Measurements from ENCODE around the gene FAM107B. TPM values are rescaled to one million over a fixed set of nuclear protein-coding genes. Genes with fewer than 3 reads are reported as not detected.

FAM107B gene
- polyA plus RNA-seq, 1 donor, result 44.0 TPM

- 89% methylated on average over 6 of the region's 6 CpGs for WGBS (ENCODE audit: insufficient coverage, low lambda C conversion rate)
- Histone ChIP-seq H3K9me3 (ENCODE audit: control insufficient read depth, low read depth, low read length) (no peaks in the 10 kb centered on the region), H3K4me3 (ENCODE audit: low read length) (no peak overlapping the region), H3K27me3 (ENCODE audit: control insufficient read depth, insufficient read depth, low read length) (no peaks in the 10 kb centered on the region), H3K36me3 (ENCODE audit: control insufficient read depth, insufficient read depth, low read length) (no peaks in the 10 kb centered on the region), H3K27ac (ENCODE audit: low read length) (no peak overlapping the region), H3K4me1 (ENCODE audit: control insufficient read depth, insufficient read depth, low read length) (no peaks in the 10 kb centered on the region)
- DNase-seq, result no peak
Measured at GRCh38 chr10:14683256-14683655, 91.4 kb downstream of the FAM107B start.

GRCh38 chr10:14681802-14682201, 92.9 kb downstream of the FAM107B start:
- DNase-seq, result no peak
- WGBS (ENCODE audit: insufficient coverage, low lambda C conversion rate), result no CpG with 5 or more reads among the region's 7 CpGs

GRCh38 chr10:14681305-14681704, 93.4 kb downstream of the FAM107B start:
- no CpG with 5 or more reads among the region's 5 CpGs for WGBS (ENCODE audit: insufficient coverage, low lambda C conversion rate)
- H3K27me3 ChIP-seq (ENCODE audit: control insufficient read depth, insufficient read depth, low read length), result no peaks in the 10 kb centered on the region
- H3K4me1 ChIP-seq (ENCODE audit: control insufficient read depth, insufficient read depth, low read length), result no peaks in the 10 kb centered on the region
- no peak overlapping the region for H3K27ac ChIP-seq (ENCODE audit: low read length)
- H3K4me3 ChIP-seq (ENCODE audit: low read length), result no peak overlapping the region
- H3K36me3 ChIP-seq (ENCODE audit: control insufficient read depth, insufficient read depth, low read length), result no peaks in the 10 kb centered on the region
- DNase-seq, result no peak
- H3K9me3 ChIP-seq (ENCODE audit: control insufficient read depth, low read depth, low read length), result no peaks in the 10 kb centered on the region

More at GRCh38 chr10:14681802-14682201, 92.9 kb downstream of the FAM107B start:
- no peaks in the 10 kb centered on the region for H3K9me3 ChIP-seq (ENCODE audit: control insufficient read depth, low read depth, low read length)
- H3K27ac ChIP-seq (ENCODE audit: low read length), result no peak overlapping the region
- H3K4me1 ChIP-seq (ENCODE audit: control insufficient read depth, insufficient read depth, low read length), result no peaks in the 10 kb centered on the region
- no peaks in the 10 kb centered on the region for H3K27me3 ChIP-seq (ENCODE audit: control insufficient read depth, insufficient read depth, low read length)
- H3K36me3 ChIP-seq (ENCODE audit: control insufficient read depth, insufficient read depth, low read length), result no peaks in the 10 kb centered on the region
- H3K4me3 ChIP-seq (ENCODE audit: low read length), result no peak overlapping the region

GRCh38 chr10:14678637-14679036, 96.1 kb downstream of the FAM107B start:
- H3K9me3 ChIP-seq (ENCODE audit: control insufficient read depth, low read depth, low read length), result no peaks in the 10 kb centered on the region
- H3K4me3 ChIP-seq (ENCODE audit: low read length), result no peak overlapping the region
- H3K27me3 ChIP-seq (ENCODE audit: control insufficient read depth, insufficient read depth, low read length), result no peaks in the 10 kb centered on the region
- H3K4me1 ChIP-seq (ENCODE audit: control insufficient read depth, insufficient read depth, low read length), result peaks cover 8% of the 10 kb centered on the region
- no peak overlapping the region for H3K27ac ChIP-seq (ENCODE audit: low read length)
- DNase-seq, result no peak
- no peaks in the 10 kb centered on the region for H3K36me3 ChIP-seq (ENCODE audit: control insufficient read depth, insufficient read depth, low read length)
- WGBS (ENCODE audit: insufficient coverage, low lambda C conversion rate), result no CpG with 5 or more reads among the region's 3 CpGs

- no CpG with 5 or more reads among the region's 3 CpGs for WGBS (ENCODE audit: insufficient coverage, low lambda C conversion rate)
- no peak for DNase-seq
- no peak overlapping the region for H3K27ac ChIP-seq (ENCODE audit: low read length)
- H3K27me3 ChIP-seq (ENCODE audit: control insufficient read depth, insufficient read depth, low read length), result no peaks in the 10 kb centered on the region
- H3K4me1 ChIP-seq (ENCODE audit: control insufficient read depth, insufficient read depth, low read length), result peaks cover 18% of the 10 kb centered on the region
- no peaks in the 10 kb centered on the region for H3K9me3 ChIP-seq (ENCODE audit: control insufficient read depth, low read depth, low read length)
- no peaks in the 10 kb centered on the region for H3K36me3 ChIP-seq (ENCODE audit: control insufficient read depth, insufficient read depth, low read length)
- no peak overlapping the region for H3K4me3 ChIP-seq (ENCODE audit: low read length)
Measured at GRCh38 chr10:14676732-14677131, 98.0 kb downstream of the FAM107B start.

GRCh38 chr10:14674376-14675050, 100.2 kb downstream of the FAM107B start:
- Histone ChIP-seq H3K36me3 (ENCODE audit: control insufficient read depth, insufficient read depth, low read length) (no peaks in the 10 kb centered on the region), H3K4me3 (ENCODE audit: low read length) (peak overlapping the region; percentile 16), H3K9me3 (ENCODE audit: control insufficient read depth, low read depth, low read length) (no peaks in the 10 kb centered on the region), H3K27ac (ENCODE audit: low read length) (peak overlapping the region; percentile 33), H3K27me3 (ENCODE audit: control insufficient read depth, insufficient read depth, low read length) (no peaks in the 10 kb centered on the region), H3K4me1 (ENCODE audit: control insufficient read depth, insufficient read depth, low read length) (peaks cover 31% of the 10 kb centered on the region)
- no CpG with 5 or more reads among the region's 8 CpGs for WGBS (ENCODE audit: insufficient coverage, low lambda C conversion rate)
- DNase-seq, result peak; percentile 74 to 88

GRCh38 chr10:14673189-14673861, 101.4 kb downstream of the FAM107B start:
- WGBS (ENCODE audit: insufficient coverage, low lambda C conversion rate), result 79% methylated on average over 5 of the region's 9 CpGs
- no peaks in the 10 kb centered on the region for H3K9me3 ChIP-seq (ENCODE audit: control insufficient read depth, low read depth, low read length)
- H3K27me3 ChIP-seq (ENCODE audit: control insufficient read depth, insufficient read depth, low read length), result no peaks in the 10 kb centered on the region
- no peak overlapping the region for H3K4me3 ChIP-seq (ENCODE audit: low read length)
- DNase-seq, result peak in 1 of 2 donors; percentile 29
- no peaks in the 10 kb centered on the region for H3K36me3 ChIP-seq (ENCODE audit: control insufficient read depth, insufficient read depth, low read length)
- H3K4me1 ChIP-seq (ENCODE audit: control insufficient read depth, insufficient read depth, low read length), result peaks cover 31% of the 10 kb centered on the region
- no peak overlapping the region for H3K27ac ChIP-seq (ENCODE audit: low read length)

- H3K27ac ChIP-seq (ENCODE audit: low read length), result no peak overlapping the region
Measured at GRCh38 chr10:14671386-14671831, 103.3 kb downstream of the FAM107B start.

GRCh38 chr10:14670551-14671240, 104.0 kb downstream of the FAM107B start:
- Histone ChIP-seq H3K4me3 (ENCODE audit: low read length) (no peak overlapping the region), H3K27ac (ENCODE audit: low read length) (peak overlapping the region; percentile 13), H3K9me3 (ENCODE audit: control insufficient read depth, low read depth, low read length) (no peaks in the 10 kb centered on the region), H3K27me3 (ENCODE audit: control insufficient read depth, insufficient read depth, low read length) (no peaks in the 10 kb centered on the region), H3K36me3 (ENCODE audit: control insufficient read depth, insufficient read depth, low read length) (no peaks in the 10 kb centered on the region), H3K4me1 (ENCODE audit: control insufficient read depth, insufficient read depth, low read length) (peaks cover 31% of the 10 kb centered on the region)
- peak; percentile 39 to 65 for DNase-seq
- 20% methylated on average over 1 of the region's 8 CpGs for WGBS (ENCODE audit: insufficient coverage, low lambda C conversion rate)

More at GRCh38 chr10:14671386-14671831, 103.3 kb downstream of the FAM107B start:
- no peak for DNase-seq
- peaks cover 31% of the 10 kb centered on the region for H3K4me1 ChIP-seq (ENCODE audit: control insufficient read depth, insufficient read depth, low read length)
- no peaks in the 10 kb centered on the region for H3K36me3 ChIP-seq (ENCODE audit: control insufficient read depth, insufficient read depth, low read length)
- no peaks in the 10 kb centered on the region for H3K9me3 ChIP-seq (ENCODE audit: control insufficient read depth, low read depth, low read length)
- no CpG with 5 or more reads among the region's 6 CpGs for WGBS (ENCODE audit: insufficient coverage, low lambda C conversion rate)
- no peaks in the 10 kb centered on the region for H3K27me3 ChIP-seq (ENCODE audit: control insufficient read depth, insufficient read depth, low read length)
- H3K4me3 ChIP-seq (ENCODE audit: low read length), result no peak overlapping the region

GRCh38 chr10:14669576-14669975, 105.1 kb downstream of the FAM107B start:
- Histone ChIP-seq H3K36me3 (ENCODE audit: control insufficient read depth, insufficient read depth, low read length) (no peaks in the 10 kb centered on the region), H3K9me3 (ENCODE audit: control insufficient read depth, low read depth, low read length) (no peaks in the 10 kb centered on the region), H3K4me1 (ENCODE audit: control insufficient read depth, insufficient read depth, low read length) (peaks cover 28% of the 10 kb centered on the region), H3K27me3 (ENCODE audit: control insufficient read depth, insufficient read depth, low read length) (no peaks in the 10 kb centered on the region), H3K4me3 (ENCODE audit: low read length) (no peak overlapping the region), H3K27ac (ENCODE audit: low read length) (no peak overlapping the region)
- DNase-seq, result peak; percentile 31 to 55
- WGBS (ENCODE audit: insufficient coverage, low lambda C conversion rate), result 38% methylated on average over 1 of the region's 1 CpG

Measured in large intestine (tissue), 3 donors.